ENCODE data around the gene EIF2AK3. TPM values are rescaled to one million over a fixed set of nuclear protein-coding genes. Genes with fewer than 3 reads are reported as not detected.

The EIF2AK3 gene
- polyA plus RNA-seq, 2 of the 4 experiments (the other 2 are of a cell fraction) = 11.0 to 17.5 TPM

DNA sequence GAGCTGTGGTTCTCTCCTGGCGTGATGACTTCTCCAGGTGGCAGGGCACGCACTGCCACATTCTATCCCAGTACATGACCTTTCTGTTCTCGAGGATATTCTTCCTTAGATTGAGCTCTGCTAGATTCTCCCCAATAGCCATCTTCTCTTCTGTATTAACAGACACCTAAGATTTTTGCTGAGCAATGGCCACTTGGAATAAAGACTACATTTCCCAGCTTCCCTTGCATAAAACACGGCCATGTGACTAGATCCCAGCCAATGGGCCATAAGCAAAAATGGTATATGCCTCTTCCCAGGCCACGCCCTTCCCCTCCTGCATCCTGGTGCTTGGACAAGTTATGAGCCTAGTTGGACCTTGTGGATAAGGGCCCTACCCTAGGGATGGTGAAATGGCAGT, 82.1 kb downstream of the EIF2AK3 start:
- POLR2A ChIA-PET = no interaction called here
- no peaks in the 10 kb centered on the region for H3K9me3 ChIP-seq
- WGBS (ENCODE audit: missing lambda C conversion rate) = 40% methylated on average over 5 of the region's 5 CpGs
- peak; percentile 59 to 95; a peak in 5 of 6 replicates for ATAC-seq
- DNase-seq (ENCODE audit: low read depth in 1 of 2, low spot score in 1 of 2) = peak; percentile 65 to 82
- no peak overlapping the region for H3K27ac ChIP-seq
- CTCF ChIA-PET = interaction anchor here (0.9 to 1.2 kb wide), 2 partner anchors 10 to 63 kb away, joined by 3 to 4 read pairs; no protein-coding TSS in a partner anchor
- TF ChIP-seq HMGXB4 (CRISPR knock-in tag; IDR thresholded peaks at IDR 0.05; ENCODE audit: borderline replicate concordance) (no peak), USF2 (IDR thresholded peaks at IDR 0.05) (peak; percentile 81), MAFK (IDR thresholded peaks at IDR 0.05; ENCODE audit: partially characterized antibody) (peak; percentile 52), NPAS2 (CRISPR knock-in tag; IDR thresholded peaks at IDR 0.05; ENCODE audit: borderline replicate concordance) (no peak), HOXB5 (CRISPR knock-in tag; IDR thresholded peaks at IDR 0.05) (no peak), EP300 (IDR thresholded peaks at IDR 0.05) (no peak), RARB (CRISPR knock-in tag; IDR thresholded peaks at IDR 0.05) (no peak), ZNF302 (CRISPR knock-in tag; IDR thresholded peaks at IDR 0.05) (no peak)
- TF ChIP-seq, protein P1, sequence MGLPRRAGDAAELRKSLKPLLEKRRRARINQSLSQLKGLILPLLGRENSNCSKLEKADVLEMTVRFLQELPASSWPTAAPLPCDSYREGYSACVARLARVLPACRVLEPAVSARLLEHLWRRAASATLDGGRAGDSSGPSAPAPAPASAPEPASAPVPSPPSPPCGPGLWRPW (IDR thresholded peaks at IDR 0.05) = no peak
- no peak overlapping the region for H3K4me2 ChIP-seq
- FAIRE-seq = no peak
- no peaks in the 10 kb centered on the region for H3K4me1 ChIP-seq
- no peak overlapping the region for H3K4me3 ChIP-seq

DNA sequence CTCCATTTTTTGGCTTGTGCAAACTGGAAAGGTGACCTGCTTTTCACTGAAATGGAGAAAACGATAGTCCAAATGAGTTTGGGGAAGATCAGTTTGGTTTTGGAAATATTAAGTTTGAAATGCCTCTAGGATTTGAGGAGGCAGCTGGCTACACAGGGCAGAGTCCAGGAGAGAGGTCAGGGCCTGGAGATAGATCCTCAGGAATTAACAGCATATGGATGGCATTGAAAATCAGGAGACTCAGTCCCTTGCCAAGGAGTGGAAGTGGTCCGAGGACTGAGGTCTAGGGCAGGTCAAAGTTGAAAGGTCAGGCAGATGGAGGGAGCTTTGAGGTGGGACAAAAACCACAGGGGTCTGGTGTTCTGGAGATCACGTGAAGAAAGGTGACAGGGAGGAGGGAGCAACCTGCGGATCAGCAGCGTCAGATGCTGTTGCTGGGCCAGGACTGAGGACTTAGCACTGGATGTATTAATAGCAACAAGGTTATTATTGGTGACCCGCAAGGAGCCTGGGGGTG, 83.7 kb downstream of the EIF2AK3 start:
- 72% methylated on average over 6 of the region's 6 CpGs for WGBS (ENCODE audit: missing lambda C conversion rate)
- H3K4me2 ChIP-seq = no peak overlapping the region
- ChIA-PET CTCF (no interaction called here), POLR2A (no interaction called here)
- no peak overlapping the region for H3K27ac ChIP-seq
- no peak for ATAC-seq
- H3K9me3 ChIP-seq = no peaks in the 10 kb centered on the region
- no peak for TF ChIP-seq TFCP2L1 (CRISPR knock-in tag; IDR thresholded peaks at IDR 0.05)
- TF ChIP-seq FOSL2 (IDR thresholded peaks at IDR 0.05) = no peak
- TF ChIP-seq FOSL2 (CRISPR knock-in tag; IDR thresholded peaks at IDR 0.05) = no peak
- no peak for TF ChIP-seq NR3C1 (IDR thresholded peaks at IDR 0.05)
- TF ChIP-seq, protein P2, sequence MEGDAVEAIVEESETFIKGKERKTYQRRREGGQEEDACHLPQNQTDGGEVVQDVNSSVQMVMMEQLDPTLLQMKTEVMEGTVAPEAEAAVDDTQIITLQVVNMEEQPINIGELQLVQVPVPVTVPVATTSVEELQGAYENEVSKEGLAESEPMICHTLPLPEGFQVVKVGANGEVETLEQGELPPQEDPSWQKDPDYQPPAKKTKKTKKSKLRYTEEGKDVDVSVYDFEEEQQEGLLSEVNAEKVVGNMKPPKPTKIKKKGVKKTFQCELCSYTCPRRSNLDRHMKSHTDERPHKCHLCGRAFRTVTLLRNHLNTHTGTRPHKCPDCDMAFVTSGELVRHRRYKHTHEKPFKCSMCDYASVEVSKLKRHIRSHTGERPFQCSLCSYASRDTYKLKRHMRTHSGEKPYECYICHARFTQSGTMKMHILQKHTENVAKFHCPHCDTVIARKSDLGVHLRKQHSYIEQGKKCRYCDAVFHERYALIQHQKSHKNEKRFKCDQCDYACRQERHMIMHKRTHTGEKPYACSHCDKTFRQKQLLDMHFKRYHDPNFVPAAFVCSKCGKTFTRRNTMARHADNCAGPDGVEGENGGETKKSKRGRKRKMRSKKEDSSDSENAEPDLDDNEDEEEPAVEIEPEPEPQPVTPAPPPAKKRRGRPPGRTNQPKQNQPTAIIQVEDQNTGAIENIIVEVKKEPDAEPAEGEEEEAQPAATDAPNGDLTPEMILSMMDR (IDR thresholded peaks at IDR 0.05) = no peak
- no peak overlapping the region for H3K4me3 ChIP-seq
- DNase-seq (ENCODE audit: low read depth in 1 of 2, low spot score in 1 of 2) = no peak
- no peak for FAIRE-seq
- H3K4me1 ChIP-seq = no peaks in the 10 kb centered on the region

GRCh38 chr2:88542668-88543067, 84.6 kb downstream of the EIF2AK3 start:
- Histone ChIP-seq H3K4me1 (no peaks in the 10 kb centered on the region), H3K4me2 (no peak overlapping the region), H3K4me3 (no peak overlapping the region), H3K9me3 (no peaks in the 10 kb centered on the region), H3K27ac (no peak overlapping the region)
- FAIRE-seq (no peak), ATAC-seq (no peak), DNase-seq (ENCODE audit: low read depth in 1 of 2, low spot score in 1 of 2) (no peak)
- ChIA-PET POLR2A (no interaction called here), CTCF (no interaction called here)
- 80% methylated on average over 6 of the region's 6 CpGs for WGBS (ENCODE audit: missing lambda C conversion rate)
- TF ChIP-seq PHF8 (IDR thresholded peaks at IDR 0.05; ENCODE audit: borderline replicate concordance, low read depth) (no peak), TP53 (CRISPR knock-in tag; IDR thresholded peaks at IDR 0.05) (no peak), CHD4 (IDR thresholded peaks at IDR 0.05; ENCODE audit: borderline replicate concordance) (no peak), POLR2A (IDR thresholded peaks at IDR 0.05; ENCODE audit: low read length) (no peak), MAFK (IDR thresholded peaks at IDR 0.05; ENCODE audit: partially characterized antibody) (no peak), MYC (IDR thresholded peaks at IDR 0.05; ENCODE audit: borderline replicate concordance, low read length) (no peak), SREBF2 (IDR thresholded peaks at IDR 0.05) (no peak), HOXB5 (CRISPR knock-in tag; IDR thresholded peaks at IDR 0.05) (no peak)
- TF ChIP-seq, protein P3, sequence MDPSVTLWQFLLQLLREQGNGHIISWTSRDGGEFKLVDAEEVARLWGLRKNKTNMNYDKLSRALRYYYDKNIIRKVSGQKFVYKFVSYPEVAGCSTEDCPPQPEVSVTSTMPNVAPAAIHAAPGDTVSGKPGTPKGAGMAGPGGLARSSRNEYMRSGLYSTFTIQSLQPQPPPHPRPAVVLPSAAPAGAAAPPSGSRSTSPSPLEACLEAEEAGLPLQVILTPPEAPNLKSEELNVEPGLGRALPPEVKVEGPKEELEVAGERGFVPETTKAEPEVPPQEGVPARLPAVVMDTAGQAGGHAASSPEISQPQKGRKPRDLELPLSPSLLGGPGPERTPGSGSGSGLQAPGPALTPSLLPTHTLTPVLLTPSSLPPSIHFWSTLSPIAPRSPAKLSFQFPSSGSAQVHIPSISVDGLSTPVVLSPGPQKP (IDR thresholded peaks at IDR 0.05; ENCODE audit: low read depth, low read length) = no peak
- TF ChIP-seq, protein P2 (IDR thresholded peaks at IDR 0.05) = no peak
- TF ChIP-seq, protein P4, sequence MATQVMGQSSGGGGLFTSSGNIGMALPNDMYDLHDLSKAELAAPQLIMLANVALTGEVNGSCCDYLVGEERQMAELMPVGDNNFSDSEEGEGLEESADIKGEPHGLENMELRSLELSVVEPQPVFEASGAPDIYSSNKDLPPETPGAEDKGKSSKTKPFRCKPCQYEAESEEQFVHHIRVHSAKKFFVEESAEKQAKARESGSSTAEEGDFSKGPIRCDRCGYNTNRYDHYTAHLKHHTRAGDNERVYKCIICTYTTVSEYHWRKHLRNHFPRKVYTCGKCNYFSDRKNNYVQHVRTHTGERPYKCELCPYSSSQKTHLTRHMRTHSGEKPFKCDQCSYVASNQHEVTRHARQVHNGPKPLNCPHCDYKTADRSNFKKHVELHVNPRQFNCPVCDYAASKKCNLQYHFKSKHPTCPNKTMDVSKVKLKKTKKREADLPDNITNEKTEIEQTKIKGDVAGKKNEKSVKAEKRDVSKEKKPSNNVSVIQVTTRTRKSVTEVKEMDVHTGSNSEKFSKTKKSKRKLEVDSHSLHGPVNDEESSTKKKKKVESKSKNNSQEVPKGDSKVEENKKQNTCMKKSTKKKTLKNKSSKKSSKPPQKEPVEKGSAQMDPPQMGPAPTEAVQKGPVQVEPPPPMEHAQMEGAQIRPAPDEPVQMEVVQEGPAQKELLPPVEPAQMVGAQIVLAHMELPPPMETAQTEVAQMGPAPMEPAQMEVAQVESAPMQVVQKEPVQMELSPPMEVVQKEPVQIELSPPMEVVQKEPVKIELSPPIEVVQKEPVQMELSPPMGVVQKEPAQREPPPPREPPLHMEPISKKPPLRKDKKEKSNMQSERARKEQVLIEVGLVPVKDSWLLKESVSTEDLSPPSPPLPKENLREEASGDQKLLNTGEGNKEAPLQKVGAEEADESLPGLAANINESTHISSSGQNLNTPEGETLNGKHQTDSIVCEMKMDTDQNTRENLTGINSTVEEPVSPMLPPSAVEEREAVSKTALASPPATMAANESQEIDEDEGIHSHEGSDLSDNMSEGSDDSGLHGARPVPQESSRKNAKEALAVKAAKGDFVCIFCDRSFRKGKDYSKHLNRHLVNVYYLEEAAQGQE (IDR thresholded peaks at IDR 0.05) = no peak

Data from A549 (cell line).